GM18498 (cell line): ENCODE results near the gene SAMM50.

Experiments used
- ATAC-seq: cut with Tn5 transposase; IDR thresholded peaks from one replicate; pipeline ENCODE4 v1.9.1; 2021; ENCODE audit warnings: mild to moderate bottlenecking, moderate library complexity; ENCODE audit not compliant: unreplicated experiment

SAMM50 gene

DNA sequence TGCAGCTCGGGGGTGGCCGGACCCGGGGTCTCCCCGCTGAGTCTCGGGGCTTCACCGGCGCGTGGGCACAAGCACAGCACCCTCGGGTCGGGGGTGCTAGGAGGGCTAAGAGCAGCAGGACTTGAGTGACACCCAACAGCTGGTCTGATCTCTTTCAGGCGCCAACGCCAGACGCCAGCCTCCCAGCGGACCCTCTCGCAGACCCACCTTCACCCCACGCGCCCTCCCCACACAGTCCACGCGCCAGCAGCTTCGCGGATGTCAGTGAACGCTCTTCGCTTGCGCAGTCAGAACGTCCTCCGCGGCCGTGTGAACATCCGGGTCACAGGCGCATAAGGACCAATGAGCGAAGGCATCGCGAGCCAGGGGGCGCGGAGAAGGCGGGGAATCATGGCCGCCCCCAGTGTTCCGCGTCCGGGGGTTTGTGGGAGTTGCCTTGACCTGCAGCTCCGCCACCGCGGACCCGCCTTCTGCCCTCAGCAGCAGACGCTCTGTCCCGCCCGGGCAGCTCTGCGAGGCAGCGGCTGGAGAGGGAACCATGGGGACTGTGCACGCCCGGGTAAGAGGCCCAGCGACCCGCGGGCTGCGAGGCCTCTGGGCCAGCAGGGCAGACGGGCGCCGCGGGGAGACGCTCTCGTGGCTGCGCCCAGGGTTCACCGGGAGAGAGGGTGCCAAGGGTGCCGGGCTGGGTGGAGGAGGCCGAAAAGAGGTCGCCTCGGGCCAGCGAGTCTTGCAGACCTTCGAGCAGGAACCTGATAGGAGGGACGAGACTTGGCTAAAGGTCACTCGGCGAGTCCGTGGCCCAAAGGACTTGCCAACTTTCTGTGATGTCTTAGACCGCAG is at the start of gene SAMM50:
TSS of gene SAMM50 (plus strand) at position 403 of the 843 bp plus-strand sequence. CDS start at position 539, 136 bp downstream.
- ATAC-seq = peak; percentile 93

GRCh38 chr22:43905681-43906080 is 49.6 kb upstream of the SAMM50 start:
- ATAC-seq = no peak

GRCh38 chr22:43909708-43910107 is 45.5 kb upstream of the SAMM50 start:
- no peak for ATAC-seq

DNA sequence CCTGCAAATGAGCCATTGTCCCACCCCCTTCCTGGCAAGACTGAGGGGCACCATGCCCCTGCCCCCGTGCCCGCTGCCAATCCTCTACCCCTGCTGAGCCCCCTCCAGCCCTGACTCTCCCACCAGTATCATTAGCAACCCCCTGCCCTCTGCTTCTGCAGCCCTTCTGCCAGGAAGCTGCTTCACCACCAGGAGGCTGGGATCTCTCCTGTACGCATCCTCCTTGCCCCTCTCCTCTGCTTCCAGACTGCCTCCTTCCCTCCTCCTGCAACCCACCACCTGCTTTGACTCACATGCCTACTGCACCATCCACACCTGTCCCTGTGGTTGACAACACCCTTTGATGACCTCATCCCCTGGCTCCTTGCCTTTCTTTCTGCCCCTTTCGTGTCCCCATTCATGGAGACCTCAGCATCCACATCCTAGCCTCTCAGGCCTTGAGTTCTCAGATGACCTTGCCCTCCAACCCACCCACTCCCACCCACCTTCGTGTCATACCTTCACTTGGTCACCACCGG is 45.0 kb upstream of the SAMM50 start:
- ATAC-seq = no peak

GRCh38 chr22:43911351-43911750 is 43.9 kb upstream of the SAMM50 start:
- no peak for ATAC-seq

DNA sequence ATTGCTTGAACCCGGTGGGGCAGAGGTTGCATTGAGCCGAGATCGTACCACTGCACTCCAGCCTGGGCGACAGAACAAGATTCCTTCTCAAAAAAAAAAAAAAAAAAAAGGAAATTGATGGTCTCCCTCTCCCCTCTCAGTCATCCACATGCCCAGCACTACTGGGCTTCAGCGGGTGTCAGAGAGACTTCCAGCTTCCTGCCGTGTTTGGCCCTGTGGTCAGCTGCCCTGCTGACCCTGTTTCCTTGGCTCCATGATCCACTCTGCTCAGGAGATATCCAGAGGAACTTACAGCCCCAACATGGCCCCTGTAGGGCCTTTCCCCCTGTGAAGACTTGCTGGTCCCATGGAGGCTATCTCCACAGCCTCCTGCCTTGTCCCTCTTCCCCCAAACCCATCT is 37.7 kb upstream of the SAMM50 start:
- no peak for ATAC-seq

DNA sequence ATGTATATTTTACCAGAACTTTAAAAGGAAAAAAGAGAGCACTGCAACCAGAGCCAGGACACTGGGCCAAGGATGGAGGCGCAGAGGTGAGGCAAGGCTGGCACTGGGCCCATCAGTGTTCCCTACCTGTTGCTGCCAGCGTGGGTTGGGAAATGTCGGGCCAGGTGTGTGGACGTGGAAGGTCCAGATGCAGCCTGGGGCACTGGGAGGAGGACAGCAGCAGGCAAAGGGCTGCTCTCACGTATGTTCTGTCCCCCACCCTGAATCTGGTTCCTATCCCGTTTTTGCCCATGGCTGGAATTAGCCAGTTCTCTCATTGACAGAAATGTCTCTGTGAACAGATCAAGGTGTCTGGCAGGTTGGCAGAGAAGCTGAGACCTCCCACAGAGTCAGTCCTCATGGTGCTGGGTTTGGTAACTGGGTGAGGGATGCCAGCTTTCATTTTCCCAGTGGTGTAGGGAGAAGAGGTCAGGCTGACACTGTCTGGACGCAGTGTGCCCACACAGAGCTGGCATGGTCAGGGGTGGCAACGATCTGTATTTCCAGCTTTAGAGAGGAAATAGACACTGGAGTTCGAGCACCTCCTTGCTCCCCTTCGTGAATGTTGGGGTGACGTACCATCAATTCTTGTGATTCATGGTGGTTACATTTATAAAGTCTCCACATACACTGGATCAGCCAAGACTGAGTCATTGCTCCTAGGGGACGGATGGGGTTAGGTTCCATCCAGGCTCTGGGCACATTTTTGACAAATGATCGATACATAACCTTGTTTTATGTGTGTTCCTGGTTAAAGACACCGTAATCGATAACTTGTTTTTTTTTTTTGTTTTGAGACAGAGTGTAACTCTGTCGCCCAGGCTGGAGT is 35.9 kb upstream of the SAMM50 start:
- no peak for ATAC-seq

DNA sequence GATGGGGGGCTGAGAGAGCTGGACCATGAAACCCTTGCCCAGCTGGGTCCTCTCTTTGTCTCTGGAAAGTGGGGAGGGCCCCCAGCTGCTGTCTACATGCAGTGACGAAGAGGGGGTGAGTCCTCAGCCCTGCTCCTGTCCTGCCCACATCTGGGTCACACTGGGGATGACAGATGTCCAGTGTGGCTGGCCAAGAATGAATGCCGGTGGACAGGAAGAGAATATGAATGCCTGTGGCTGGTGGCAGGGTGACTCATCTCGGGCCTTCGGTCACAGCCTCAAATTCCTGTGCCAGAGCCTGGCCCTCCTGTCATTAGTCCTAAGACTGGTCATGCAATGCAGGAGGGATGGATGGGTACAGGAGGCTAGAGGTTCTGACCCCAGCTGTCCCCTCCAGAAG is 33.9 kb upstream of the SAMM50 start:
- no peak for ATAC-seq

DNA sequence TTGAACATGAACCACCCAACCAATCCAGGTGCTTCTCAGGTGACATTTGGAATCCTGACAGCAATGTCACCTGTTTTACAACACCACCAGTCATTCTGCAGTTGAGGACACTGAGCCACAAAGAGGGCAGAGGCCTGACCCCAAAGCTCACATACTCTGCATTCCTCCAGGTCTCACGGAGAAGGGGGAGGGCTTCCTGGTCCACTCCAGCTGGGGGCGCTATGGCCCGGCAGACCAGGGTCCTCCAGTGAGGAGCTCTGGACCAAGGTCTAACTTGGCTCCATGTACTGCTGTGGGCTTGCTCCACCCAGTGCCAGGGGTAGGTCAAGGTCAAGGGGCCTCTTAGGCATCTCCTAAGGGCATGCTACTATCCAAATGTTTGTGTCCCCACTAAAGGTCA is 33.1 kb upstream of the SAMM50 start:
- ATAC-seq = no peak

DNA sequence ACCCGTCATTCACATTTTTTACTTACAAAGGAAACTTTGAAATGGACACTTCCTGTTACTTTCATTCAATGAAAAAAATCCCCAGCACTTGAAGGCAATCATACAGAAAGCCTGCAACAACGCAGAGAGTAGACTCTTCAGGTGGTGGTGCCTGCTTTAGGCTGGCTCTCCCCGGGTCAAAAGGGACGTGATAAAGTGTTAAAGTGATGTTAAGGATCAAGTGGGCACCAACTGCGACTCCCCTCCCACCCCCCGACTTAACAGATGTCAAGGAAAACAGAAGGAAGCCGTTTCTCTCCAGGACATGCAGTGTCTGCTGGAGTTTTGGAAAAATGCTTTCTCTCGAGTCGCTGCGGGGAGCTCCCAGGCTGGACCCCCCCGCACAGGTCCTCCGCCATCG is 32.1 kb upstream of the SAMM50 start:
- no peak for ATAC-seq

- ATAC-seq = no peak
These were observed 31.4 kb upstream of the SAMM50 start, which contains the start of gene PNPLA3 for GRCh38 chr22:43923631-43924464. TSS of gene PNPLA3 (plus strand) at chr22:43923805. CDS start at chr22:43923912, 107 bp downstream.

DNA sequence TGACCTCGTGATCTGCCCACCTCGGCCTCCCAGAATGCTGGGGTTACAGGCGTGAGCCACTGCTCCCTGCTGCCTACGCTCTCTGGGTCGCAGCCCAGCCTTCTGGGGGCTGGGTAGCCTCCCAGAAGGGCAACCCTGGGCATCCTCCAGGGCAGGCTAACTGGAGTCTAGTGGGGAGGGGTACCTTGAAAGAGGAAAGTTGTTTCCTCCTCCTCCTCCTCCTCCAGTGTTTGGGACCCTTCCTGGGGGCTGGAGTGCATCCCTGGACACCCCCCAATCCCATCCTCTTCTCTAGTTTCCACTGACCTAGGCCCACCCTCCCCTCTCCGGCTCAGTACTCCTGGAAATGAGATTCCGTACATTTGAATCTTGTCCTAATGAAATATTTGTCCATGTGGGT is 30.4 kb upstream of the SAMM50 start:
- no peak for ATAC-seq

DNA sequence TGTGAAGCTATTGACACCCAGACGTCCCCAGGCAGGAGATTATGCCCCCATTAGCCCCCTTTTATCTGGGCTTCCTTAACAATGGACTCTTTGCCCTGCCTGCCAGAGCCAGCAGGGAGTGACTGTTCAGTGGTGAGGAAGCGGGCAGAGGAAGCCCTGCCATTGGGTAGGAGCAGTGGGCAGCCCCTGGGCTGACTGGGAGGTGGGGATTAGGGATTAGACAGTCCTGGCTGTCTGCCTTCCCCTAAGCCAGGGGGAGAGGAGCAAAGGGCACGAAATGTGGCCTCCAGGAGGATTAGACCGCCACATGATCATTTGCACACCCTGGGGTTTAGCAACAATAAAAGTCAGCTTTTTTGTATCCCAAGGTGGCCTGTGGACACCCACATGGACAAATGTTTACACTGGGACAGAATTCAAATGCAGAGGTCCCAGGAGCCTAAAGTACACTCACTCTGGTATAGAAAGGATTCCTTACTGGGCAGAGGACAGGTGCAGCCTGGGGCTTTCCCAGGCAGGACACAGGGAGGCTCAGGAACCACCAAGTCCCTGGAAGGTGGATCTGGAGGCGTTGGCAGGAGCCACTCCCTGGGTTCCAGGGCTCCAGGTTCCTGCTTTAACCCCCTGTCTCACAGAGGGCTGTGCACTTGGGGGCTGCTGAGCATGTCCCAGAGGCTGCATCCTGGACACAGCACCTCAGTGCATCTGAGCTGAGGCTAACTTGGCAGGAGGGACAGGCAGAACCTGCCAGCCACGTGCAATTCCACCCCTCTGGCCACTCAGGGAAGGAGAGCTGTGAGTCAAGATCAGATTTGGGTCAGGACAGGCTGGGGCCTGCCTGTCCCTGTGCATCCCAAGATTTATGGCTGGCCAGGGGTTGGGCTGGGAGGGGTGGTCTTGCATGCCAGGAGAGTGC is 29.6 kb upstream of the SAMM50 start:
- no peak for ATAC-seq

- no peak for ATAC-seq
These were observed 28.9 kb upstream of the SAMM50 start for GRCh38 chr22:43926349-43926710.

DNA sequence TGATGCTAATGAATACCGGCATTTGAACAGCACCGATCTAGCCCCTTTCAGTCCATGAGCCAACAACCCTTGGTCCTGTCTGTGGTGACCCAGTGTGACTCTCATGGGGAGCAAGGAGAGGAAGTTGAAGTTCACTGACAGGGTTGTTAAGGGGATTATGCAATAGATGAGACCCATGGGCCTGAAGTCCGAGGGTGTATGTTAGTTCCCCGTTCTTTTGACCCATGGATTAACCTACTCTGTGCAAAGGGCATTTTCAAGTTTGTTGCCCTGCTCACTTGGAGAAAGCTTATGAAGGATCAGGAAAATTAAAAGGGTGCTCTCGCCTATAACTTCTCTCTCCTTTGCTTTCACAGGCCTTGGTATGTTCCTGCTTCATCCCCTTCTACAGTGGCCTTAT is 26.8 kb upstream of the SAMM50 start:
- no peak for ATAC-seq

- no peak for ATAC-seq
These were observed 26.3 kb upstream of the SAMM50 start for GRCh38 chr22:43928908-43929307.

- no peak for ATAC-seq
These were observed 23.5 kb upstream of the SAMM50 start for GRCh38 chr22:43931771-43932170.

GRCh38 chr22:43941449-43941848 is 13.8 kb upstream of the SAMM50 start:
- ATAC-seq = no peak

- no peak for ATAC-seq
These were observed 10.4 kb upstream of the SAMM50 start for GRCh38 chr22:43944670-43945430.
